Astrocyte of the hippocampus (primary cell): ENCODE results near the gene CALML3.

Experiments
- DNase-seq: peaks from one replicate; pipeline ENCODE4 v3.0.0; 2011; ENCODE audit warnings: low read depth, low spot score

The CALML3 gene

DNA sequence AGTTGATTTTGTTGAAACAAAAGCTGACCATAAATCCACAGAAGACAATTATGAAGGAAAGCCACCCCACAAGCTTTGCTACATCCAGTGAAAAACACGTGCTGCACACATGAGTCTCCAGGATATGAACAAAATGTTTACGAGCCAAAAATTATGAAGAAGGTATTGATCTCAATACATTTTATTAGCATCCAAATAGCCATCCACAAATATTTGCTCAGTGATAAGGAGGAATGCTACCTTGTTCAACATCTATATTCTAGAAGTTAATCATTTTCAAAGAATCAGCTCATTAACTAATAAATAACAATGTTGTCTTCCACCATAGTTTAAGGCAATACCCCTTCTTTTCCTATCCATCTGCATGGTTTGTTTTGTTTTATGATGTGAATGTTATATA lies 42.7 kb downstream of the CALML3 start:
- no peak for DNase-seq

DNA sequence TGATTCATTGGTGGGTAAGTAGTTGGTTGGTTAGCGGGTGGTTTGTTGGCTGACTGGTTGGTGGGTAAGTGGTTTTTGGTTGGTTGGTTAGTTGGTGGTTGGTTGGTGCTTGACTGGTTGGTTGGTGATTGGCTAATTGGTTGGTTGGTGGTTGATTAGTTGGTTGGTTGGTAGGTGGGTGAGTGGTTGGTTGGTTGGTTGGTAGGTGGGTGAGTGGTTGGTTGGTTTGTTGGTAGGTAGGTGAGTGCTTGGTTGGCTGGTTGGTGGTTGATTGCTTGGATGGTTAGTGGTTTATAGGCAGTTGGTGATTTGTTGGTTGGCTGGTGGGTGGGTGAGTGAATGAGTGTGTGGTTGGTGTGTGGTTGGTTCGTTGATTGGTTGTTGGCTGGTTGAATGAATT lies 44.2 kb downstream of the CALML3 start:
- DNase-seq = no peak

DNA sequence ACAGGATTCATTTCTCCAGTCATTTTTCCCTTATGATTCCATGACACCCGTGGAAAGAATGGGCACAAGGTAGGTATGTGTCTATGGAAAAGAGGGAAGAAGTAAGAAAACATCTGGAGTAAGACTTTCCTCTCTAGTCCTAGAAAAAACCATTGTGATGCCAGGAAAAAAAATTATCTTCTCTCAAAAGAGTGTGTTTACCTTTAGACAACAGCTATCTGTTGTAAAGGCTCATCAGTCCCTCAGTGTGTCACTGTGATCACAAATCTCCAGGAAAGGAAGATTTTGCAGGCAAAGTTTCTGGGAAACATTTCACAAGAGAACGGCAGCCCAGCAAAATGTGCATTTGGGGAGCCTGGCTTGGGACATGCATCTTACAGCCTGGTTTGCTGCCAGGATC lies 44.8 kb downstream of the CALML3 start:
- no peak for DNase-seq

DNA sequence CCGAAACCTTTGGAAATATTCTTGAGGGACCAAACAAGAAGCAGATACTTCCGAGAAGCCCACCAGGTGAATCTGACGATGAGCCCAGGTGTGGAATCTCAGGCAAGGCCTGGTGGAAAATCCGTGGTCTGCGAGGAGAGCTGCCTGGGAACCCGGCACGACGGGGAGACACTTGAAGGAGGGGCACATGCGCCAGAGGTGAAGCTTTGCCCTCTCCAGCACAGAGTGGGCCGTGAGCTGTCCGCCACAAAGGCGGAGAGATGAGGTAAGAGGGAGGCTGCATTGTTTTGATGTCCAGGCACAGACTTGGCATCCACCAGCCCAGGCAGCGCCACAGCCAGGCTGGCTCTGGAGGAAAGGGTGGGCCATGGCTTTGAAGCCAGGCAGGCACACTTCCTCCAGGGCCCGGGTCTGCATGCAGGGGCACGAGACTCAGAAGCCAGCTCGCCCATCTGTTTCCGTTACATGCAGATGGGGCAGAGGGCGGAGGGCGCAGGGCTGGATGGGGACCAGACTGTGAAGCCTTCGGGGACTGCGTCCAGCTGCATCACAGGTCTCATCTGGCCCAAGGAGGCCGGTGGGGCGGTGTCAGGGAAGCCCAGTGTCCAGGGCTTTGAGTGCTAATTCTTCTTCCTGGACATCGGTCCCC lies 45.4 kb downstream of the CALML3 start:
- DNase-seq = no peak

DNA sequence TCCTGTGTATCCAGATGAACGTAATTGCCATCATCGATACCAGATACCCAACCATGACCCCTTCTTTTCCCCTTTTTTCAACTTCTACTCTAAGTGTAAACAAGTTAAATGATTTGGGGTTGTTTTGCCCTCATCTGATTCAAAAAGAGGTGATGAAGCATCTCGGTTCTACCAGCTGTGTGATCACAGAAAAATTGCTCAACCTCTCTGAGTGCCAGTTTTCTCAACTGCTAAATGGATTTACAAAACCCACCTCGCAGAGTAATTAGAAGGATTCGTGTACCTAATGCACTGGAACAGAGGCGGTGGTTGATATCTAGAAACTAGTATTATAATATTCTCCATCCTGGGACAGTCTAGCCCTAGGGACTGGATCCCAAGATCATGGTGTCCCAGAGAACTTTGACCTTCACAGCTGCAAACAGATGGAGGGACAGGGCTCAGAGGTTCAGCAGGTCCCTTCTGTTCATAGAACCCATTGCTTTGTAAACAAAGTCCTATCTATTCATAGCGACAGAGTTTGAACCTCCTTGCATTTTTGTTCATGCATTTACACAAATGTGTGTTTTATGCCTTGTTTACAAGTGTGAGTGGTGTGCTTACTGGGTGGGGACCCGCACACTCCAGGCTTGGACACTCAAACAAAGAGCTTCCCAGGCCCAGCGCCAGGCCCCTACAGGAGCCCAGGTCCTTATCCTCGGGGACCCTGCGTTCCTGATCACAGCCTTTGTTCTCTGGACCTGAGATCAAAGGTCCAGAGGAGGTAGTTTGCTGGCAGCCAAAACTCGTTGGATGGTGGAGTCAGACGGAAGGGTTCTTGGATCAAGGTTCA lies 46.4 kb downstream of the CALML3 start:
- no peak for DNase-seq

GRCh38 chr10:5571826-5572225 lies 47.1 kb downstream of the CALML3 start:
- no peak for DNase-seq

- no peak for DNase-seq
These were observed 48.7 kb downstream of the CALML3 start for GRCh38 chr10:5573319-5573950.

DNA sequence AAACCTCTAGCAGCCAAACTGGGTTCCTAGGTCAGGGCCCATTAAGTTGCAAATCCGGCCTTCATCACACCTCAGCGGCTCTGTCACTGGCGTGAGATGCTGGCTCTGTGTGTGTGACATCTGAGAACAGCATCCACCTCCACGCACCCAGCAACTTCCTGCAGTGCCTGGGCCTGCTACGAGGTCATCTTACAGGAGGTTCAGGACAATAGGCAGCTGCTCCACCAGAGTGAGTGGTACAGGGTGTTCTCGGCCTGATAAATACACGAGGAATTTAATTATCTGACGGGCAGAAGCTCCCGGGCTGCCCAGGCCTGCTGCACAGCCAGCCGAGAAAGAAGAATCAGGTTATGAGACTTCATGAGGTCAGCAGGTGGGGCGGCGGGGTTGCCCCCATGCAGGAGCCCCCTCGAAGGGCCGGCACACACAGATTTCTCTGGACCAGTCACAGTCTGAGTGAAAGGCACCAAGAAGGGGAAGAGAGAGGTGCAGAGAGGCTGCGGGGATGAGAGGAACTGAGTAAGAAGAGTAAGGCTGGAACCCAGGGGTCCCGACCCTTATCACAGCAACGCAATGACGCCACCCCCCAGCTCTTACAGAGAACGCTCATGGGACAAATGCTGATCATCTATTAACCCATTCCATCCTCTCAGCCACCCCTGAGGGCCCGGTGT lies 49.3 kb downstream of the CALML3 start:
- no peak for DNase-seq

GRCh38 chr10:5574642-5575131 lies 49.9 kb downstream of the CALML3 start:
- no peak for DNase-seq

GRCh38 chr10:5575144-5575481 lies 50.4 kb downstream of the CALML3 start:
- no peak for DNase-seq

DNA sequence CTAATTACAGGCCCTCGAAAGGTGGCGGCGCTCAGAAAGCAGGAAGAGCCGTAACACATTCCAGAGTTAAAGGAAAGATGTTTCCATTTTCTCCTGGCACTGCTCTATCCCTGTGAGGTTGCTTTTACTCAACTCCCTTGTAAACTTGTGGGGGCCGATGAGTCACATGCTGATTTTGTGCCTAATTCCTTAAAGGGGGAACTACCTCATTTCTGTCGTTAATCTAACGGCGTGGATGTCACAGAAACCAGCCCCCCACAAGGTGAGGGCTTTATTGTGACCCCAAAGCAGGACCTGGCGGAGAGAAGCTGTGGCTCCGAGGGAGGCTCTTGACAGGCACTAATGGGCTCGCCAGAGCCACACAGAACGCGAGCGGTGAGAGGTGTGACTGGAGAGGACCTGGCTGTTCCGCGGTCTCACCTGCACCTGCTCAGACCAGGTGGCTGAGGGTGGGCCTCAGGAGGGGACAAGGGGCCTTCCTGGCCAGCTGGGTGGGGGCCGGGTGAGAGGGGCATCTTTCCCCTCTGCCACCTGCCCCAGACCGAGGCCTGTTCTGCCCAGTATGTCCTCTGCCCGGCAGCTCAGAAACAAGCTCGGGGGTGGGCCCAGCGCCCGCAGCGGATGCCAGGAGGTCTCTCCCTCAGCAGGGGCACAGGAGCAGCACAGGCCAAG lies 50.9 kb downstream of the CALML3 start:
- DNase-seq = peak; percentile 62

GRCh38 chr10:5576154-5576748 lies 51.5 kb downstream of the CALML3 start:
- no peak for DNase-seq
